Esophagus muscularis mucosa (tissue), 4 donors: ENCODE measurements around the gene DNAJC27.

Experiments
- CTCF ChIP-seq, 3 experiments: fragments of 200-600 bp in 2 of 3; fragments of 450-650 bp in 1 of 3; sonication (generic) in 2 of 3; IDR thresholded peaks; one replicate each; pipeline ENCODE4 v1.5.1; 2017 to 2019; ENCODE audit warnings: antibody characterized with exemption in 3 of 3, mild to moderate bottlenecking in 2 of 3, moderate library complexity in 1 of 3
- EP300 ChIP-seq: sonication (generic); formaldehyde crosslinking; IDR thresholded peaks from one replicate; pipeline ENCODE4 v1.6.1; 2017; ENCODE audit warnings: antibody characterized with exemption
- POLR2A ChIP-seq: fragments of 450-650 bp; IDR thresholded peaks from one replicate; pipeline ENCODE4 v1.6.1; 2017; ENCODE audit warnings: antibody characterized with exemption, moderate library complexity, mild to moderate bottlenecking, low read depth

- TF ChIP-seq POLR2A (no peak), EP300 (no peak), CTCF (IDR thresholded peaks at IDR 0.05) (no peak)
Measured at GRCh38 chr2:25000036-25000435, 28.3 kb upstream of the DNAJC27 start.
